Hepatocyte (in vitro differentiated cells): Measurements from ENCODE around the gene KLF13.

ENCODE experiments used
- CTCF ChIP-seq: fragments of 200-600 bp; sonication (generic); IDR thresholded peaks from 2 replicates; pipeline ENCODE4 v1.5.1; 2016; ENCODE audit warnings: antibody characterized with exemption, mild to moderate bottlenecking; ENCODE audit not compliant: poor library complexity
- EZH2phosphoT487 ChIP-seq: fragments of 200-600 bp; sonication (generic); IDR thresholded peaks from one replicate; pipeline ENCODE4 v1.6.1; 2018; ENCODE audit warnings: antibody characterized with exemption, mild to moderate bottlenecking, low read depth, moderate library complexity; ENCODE audit not compliant: unreplicated experiment, severe bottlenecking

- TF ChIP-seq EZH2phosphoT487 (no peak), CTCF (no peak)
Observed at GRCh38 chr15:31374986-31375385, 48.4 kb downstream of the KLF13 start.
